K562 (cell line): Measurements from ENCODE around the gene ACBD4. TPM values are rescaled to one million over a fixed set of nuclear protein-coding genes. Genes with fewer than 3 reads are reported as not detected.
A peak's percentile ranks its signal among the peaks of the same experiment; 100 is the strongest.

Experiments
- HIVEP1 ChIP-seq: fragments of 250-450 bp; sonication (Bioruptor Pico); IDR thresholded peaks from 2 replicates; pipeline ENCODE4 v1.4.0; 2020; ENCODE audit warnings: mild to moderate bottlenecking
- MBD2 ChIP-seq: sonication (generic); IDR thresholded peaks from 2 replicates; pipeline ENCODE4 v1.6.1; 2016; ENCODE audit warnings: low read depth, borderline replicate concordance
- SLC30A9 ChIP-seq: fragments of 250-450 bp; sonication (Bioruptor Pico); IDR thresholded peaks from 2 replicates; pipeline ENCODE4 v1.8.0; 2022; ENCODE audit warnings: mild to moderate bottlenecking, moderate library complexity
- SMC3 ChIP-seq: conservative IDR thresholded peaks from 2 replicates; pipeline ENCODE4 v1.6.1; 2011; ENCODE audit warnings: low read depth, low read length, improper control_type of control experiment; ENCODE audit not compliant: insufficient read depth
- ZNF584 ChIP-seq: fragments of 200-800 bp; sonication (Bioruptor generic); IDR thresholded peaks from 2 replicates; pipeline ENCODE4 v1.6.1; 2016; ENCODE audit warnings: low read depth, mild to moderate bottlenecking, missing genetic modification characterization, missing compliant biosample characterization
- ZZZ3 ChIP-seq: fragments of 450-650 bp; IDR thresholded peaks from 2 replicates; pipeline ENCODE4 v1.6.1; 2016; ENCODE audit warnings: antibody characterized with exemption, mild to moderate bottlenecking, moderate library complexity
- polyA plus RNA-seq, 8 experiments: library from polyadenylated mRNA; depleted of rRNA in 4 of 8; stranded (reverse) in 5 of 8; unstranded in 3 of 8; fragments of >200 nt; fragmentation: Nextera tagmentation in 2 of 8; fragmentation: Illumina TruSeq in 1 of 8; extraction: Ambion mirVana in 2 of 8; extraction: Trizol in 1 of 8; gene quantifications; 2 replicates each; pipeline versions ENCODE4 v1.2.1 to v1.2.3, GENCODE V29; 2011 to 2014; ENCODE audit warnings: inconsistent platforms in 1 of 8, missing spikeins in 1 of 8
- total RNA-seq, 7 experiments: library from RNA; depleted of rRNA in 6 of 7; stranded (reverse); fragments of >200 nt in 6 of 7; fragmentation: Illumina TruSeq in 2 of 7; extraction: Trizol in 2 of 7; gene quantifications; 2 replicates each; pipeline versions ENCODE4 v1.2.1 to v1.2.3, GENCODE V29; 2011 to 2021; ENCODE audit warnings: low replicate concordance in 1 of 7
- TF ChIP-seq, protein P1 (sequence below): fragments of 450-650 bp; formaldehyde crosslinking; IDR thresholded peaks from 2 replicates; pipeline ENCODE4 v1.4.0; 2020; ENCODE audit warnings: mild to moderate bottlenecking, moderate library complexity
- TF ChIP-seq, protein P2 (sequence below): fragments of 200-600 bp; sonication (generic); IDR thresholded peaks from one replicate; pipeline ENCODE4 v1.6.1; 2012; ENCODE audit warnings: mild to moderate bottlenecking, low read depth, low read length, inconsistent platforms
- TF ChIP-seq, protein P3 (sequence below): fragments of 150-350 bp; conservative IDR thresholded peaks from 2 replicates; pipeline ENCODE4 v1.6.1; 2014; ENCODE audit warnings: low read length

The ACBD4 gene
- total and polyA plus RNA-seq, 9 of the 15 experiments (the other 6 are each of a cell fraction or from before 2014, with no cell fraction given), result 0.14 to 6.9 (median 4.6) TPM

DNA sequence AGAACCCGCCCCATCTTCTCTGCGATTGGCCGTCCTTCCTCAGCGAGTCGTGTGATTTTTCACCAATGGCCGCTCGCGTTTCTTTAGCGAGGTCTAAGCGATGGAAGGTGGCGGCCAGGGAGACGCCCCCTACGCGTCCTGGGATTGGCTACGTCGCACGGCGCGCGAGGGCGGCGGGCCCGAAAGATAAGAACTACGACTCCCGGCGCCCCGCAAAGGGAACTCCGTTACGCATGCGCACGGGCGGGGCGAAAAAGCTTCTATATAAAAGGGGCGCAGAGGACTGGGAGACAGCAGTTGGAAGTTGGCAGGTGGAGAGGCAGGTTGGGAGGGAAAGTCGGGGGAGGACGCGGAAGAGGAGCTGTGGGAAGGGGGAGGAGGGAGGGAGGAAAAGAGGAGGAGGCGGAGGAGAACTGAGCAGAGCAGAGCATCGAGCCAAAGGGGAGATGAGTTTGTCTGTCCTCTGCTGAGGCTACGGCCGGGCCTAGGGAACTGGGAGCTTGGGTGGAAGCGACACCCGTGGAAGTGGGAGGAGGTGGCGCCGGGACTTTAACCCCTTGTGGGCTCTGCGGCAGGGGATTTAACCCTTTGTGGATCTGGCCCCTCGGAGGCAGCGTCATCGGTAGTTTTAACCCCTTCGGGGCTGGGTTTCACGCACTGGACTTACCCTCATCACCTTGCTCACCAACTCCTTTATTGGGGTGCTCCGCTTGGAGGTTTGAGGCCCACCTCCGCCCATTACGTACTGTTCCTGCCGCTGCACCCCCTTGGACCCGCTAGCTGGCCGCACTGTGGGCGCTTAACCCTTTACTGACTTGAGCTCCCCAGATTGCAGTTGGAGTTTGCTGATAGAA is 12.9 kb downstream of the ACBD4 start, which contains the start of gene HEXIM1 (continued):
- TF ChIP-seq, protein P1, sequence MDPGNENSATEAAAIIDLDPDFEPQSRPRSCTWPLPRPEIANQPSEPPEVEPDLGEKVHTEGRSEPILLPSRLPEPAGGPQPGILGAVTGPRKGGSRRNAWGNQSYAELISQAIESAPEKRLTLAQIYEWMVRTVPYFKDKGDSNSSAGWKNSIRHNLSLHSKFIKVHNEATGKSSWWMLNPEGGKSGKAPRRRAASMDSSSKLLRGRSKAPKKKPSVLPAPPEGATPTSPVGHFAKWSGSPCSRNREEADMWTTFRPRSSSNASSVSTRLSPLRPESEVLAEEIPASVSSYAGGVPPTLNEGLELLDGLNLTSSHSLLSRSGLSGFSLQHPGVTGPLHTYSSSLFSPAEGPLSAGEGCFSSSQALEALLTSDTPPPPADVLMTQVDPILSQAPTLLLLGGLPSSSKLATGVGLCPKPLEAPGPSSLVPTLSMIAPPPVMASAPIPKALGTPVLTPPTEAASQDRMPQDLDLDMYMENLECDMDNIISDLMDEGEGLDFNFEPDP (CRISPR knock-in tag), result peak; percentile 71; the same call in 1 of the 2 replicates
- no peak; the same call in 1 of the 2 replicates for TF ChIP-seq ZNF584
- TF ChIP-seq, protein P2, sequence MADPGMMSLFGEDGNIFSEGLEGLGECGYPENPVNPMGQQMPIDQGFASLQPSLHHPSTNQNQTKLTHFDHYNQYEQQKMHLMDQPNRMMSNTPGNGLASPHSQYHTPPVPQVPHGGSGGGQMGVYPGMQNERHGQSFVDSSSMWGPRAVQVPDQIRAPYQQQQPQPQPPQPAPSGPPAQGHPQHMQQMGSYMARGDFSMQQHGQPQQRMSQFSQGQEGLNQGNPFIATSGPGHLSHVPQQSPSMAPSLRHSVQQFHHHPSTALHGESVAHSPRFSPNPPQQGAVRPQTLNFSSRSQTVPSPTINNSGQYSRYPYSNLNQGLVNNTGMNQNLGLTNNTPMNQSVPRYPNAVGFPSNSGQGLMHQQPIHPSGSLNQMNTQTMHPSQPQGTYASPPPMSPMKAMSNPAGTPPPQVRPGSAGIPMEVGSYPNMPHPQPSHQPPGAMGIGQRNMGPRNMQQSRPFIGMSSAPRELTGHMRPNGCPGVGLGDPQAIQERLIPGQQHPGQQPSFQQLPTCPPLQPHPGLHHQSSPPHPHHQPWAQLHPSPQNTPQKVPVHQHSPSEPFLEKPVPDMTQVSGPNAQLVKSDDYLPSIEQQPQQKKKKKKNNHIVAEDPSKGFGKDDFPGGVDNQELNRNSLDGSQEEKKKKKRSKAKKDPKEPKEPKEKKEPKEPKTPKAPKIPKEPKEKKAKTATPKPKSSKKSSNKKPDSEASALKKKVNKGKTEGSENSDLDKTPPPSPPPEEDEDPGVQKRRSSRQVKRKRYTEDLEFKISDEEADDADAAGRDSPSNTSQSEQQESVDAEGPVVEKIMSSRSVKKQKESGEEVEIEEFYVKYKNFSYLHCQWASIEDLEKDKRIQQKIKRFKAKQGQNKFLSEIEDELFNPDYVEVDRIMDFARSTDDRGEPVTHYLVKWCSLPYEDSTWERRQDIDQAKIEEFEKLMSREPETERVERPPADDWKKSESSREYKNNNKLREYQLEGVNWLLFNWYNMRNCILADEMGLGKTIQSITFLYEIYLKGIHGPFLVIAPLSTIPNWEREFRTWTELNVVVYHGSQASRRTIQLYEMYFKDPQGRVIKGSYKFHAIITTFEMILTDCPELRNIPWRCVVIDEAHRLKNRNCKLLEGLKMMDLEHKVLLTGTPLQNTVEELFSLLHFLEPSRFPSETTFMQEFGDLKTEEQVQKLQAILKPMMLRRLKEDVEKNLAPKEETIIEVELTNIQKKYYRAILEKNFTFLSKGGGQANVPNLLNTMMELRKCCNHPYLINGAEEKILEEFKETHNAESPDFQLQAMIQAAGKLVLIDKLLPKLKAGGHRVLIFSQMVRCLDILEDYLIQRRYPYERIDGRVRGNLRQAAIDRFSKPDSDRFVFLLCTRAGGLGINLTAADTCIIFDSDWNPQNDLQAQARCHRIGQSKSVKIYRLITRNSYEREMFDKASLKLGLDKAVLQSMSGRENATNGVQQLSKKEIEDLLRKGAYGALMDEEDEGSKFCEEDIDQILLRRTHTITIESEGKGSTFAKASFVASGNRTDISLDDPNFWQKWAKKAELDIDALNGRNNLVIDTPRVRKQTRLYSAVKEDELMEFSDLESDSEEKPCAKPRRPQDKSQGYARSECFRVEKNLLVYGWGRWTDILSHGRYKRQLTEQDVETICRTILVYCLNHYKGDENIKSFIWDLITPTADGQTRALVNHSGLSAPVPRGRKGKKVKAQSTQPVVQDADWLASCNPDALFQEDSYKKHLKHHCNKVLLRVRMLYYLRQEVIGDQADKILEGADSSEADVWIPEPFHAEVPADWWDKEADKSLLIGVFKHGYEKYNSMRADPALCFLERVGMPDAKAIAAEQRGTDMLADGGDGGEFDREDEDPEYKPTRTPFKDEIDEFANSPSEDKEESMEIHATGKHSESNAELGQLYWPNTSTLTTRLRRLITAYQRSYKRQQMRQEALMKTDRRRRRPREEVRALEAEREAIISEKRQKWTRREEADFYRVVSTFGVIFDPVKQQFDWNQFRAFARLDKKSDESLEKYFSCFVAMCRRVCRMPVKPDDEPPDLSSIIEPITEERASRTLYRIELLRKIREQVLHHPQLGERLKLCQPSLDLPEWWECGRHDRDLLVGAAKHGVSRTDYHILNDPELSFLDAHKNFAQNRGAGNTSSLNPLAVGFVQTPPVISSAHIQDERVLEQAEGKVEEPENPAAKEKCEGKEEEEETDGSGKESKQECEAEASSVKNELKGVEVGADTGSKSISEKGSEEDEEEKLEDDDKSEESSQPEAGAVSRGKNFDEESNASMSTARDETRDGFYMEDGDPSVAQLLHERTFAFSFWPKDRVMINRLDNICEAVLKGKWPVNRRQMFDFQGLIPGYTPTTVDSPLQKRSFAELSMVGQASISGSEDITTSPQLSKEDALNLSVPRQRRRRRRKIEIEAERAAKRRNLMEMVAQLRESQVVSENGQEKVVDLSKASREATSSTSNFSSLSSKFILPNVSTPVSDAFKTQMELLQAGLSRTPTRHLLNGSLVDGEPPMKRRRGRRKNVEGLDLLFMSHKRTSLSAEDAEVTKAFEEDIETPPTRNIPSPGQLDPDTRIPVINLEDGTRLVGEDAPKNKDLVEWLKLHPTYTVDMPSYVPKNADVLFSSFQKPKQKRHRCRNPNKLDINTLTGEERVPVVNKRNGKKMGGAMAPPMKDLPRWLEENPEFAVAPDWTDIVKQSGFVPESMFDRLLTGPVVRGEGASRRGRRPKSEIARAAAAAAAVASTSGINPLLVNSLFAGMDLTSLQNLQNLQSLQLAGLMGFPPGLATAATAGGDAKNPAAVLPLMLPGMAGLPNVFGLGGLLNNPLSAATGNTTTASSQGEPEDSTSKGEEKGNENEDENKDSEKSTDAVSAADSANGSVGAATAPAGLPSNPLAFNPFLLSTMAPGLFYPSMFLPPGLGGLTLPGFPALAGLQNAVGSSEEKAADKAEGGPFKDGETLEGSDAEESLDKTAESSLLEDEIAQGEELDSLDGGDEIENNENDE, result peak; percentile 34
- no peak for TF ChIP-seq SMC3
- TF ChIP-seq HIVEP1, result peak; percentile 55; the same call in 1 of the 2 replicates
- peak; percentile 82 for TF ChIP-seq MBD2
- TF ChIP-seq, protein P3, sequence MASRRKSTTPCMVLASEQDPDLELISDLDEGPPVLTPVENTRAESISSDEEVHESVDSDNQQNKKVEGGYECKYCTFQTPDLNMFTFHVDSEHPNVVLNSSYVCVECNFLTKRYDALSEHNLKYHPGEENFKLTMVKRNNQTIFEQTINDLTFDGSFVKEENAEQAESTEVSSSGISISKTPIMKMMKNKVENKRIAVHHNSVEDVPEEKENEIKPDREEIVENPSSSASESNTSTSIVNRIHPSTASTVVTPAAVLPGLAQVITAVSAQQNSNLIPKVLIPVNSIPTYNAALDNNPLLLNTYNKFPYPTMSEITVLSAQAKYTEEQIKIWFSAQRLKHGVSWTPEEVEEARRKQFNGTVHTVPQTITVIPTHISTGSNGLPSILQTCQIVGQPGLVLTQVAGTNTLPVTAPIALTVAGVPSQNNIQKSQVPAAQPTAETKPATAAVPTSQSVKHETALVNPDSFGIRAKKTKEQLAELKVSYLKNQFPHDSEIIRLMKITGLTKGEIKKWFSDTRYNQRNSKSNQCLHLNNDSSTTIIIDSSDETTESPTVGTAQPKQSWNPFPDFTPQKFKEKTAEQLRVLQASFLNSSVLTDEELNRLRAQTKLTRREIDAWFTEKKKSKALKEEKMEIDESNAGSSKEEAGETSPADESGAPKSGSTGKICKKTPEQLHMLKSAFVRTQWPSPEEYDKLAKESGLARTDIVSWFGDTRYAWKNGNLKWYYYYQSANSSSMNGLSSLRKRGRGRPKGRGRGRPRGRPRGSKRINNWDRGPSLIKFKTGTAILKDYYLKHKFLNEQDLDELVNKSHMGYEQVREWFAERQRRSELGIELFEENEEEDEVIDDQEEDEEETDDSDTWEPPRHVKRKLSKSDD, result 0 out of 2 replicates have a peak, but pooled peaks have one; percentile 20
- no peak for TF ChIP-seq SLC30A9
- no peak for TF ChIP-seq ZZZ3
